ENCODE measurements around the gene ATXN2. TPM values are rescaled to one million over a fixed set of nuclear protein-coding genes. Genes with fewer than 3 reads are reported as not detected.

Gene ATXN2
- total RNA-seq, 1 experiment from 2014 or later: 72.9 TPM

- no CpG with 5 or more reads among the region's 4 CpGs for WGBS (ENCODE audit: extremely low coverage, insufficient read length, low lambda C conversion rate)
- H3K79me2 ChIP-seq (ENCODE audit: insufficient read depth, low read length): peaks cover 17% of the 10 kb centered on the region; the same call in 1 of the 2 replicates
- Mint-ChIP-seq H3K9me3 (no peaks in the 10 kb centered on the region), H3K4me3 (no peak overlapping the region; a peak in 1 of 5 replicates), H3K4me1 (peaks cover 41 to 44% of the 10 kb centered on the region in 2 experiments), H3K36me3 (ENCODE audit: insufficient read depth in 1 of 3, low read depth in 3 of 3) (peaks cover 0 to 7% (median 5%) of the 10 kb centered on the region in 3 experiments; a peak in 6 of 7 replicates), H3K27me3 (ENCODE audit: low read depth) (no peaks in the 10 kb centered on the region; the same call in 1 of the 2 replicates), H3K27ac (peak overlapping the region; percentile 64 to 95 (median 76); a peak in 4 of 7 replicates)
- no peak overlapping the region for H2BK120ac ChIP-seq (ENCODE audit: low read depth, low read length, poor library complexity, severe bottlenecking)
- no peak overlapping the region for H2BK20ac ChIP-seq (ENCODE audit: low read depth, low read length, poor library complexity, severe bottlenecking)
- H4K20me1 ChIP-seq (ENCODE audit: control insufficient read depth, insufficient read depth, insufficient read length): no peaks in the 10 kb centered on the region
- H3K27me3 ChIP-seq (ENCODE audit: insufficient read depth, low read length): no peaks in the 10 kb centered on the region
- no peak overlapping the region for H4K8ac ChIP-seq (replicated peaks; ENCODE audit: insufficient read length, low read depth, low read length)
- H3K14ac ChIP-seq (ENCODE audit: insufficient read depth, low read length): no peak overlapping the region; the same call in 1 of the 2 replicates
- no peak overlapping the region for H2BK5ac ChIP-seq (ENCODE audit: insufficient read length, low read length)
- no peak overlapping the region for H3K4ac ChIP-seq (ENCODE audit: low read depth, low read length)
- no peak overlapping the region for H3K4me2 ChIP-seq (ENCODE audit: insufficient read depth, insufficient read length, low read length)
- H3K18ac ChIP-seq (ENCODE audit: insufficient read length, low read depth, low read length): no peak overlapping the region
- TF ChIP-seq CTCF (conservative IDR thresholded peaks at IDR 0.05): no peak
- no peaks in the 10 kb centered on the region for H3K9me3 ChIP-seq (ENCODE audit: control insufficient read depth, low read depth, low read length)
- H2AFZ ChIP-seq (ENCODE audit: low read length): no peak overlapping the region
- no peak overlapping the region for H2BK12ac ChIP-seq (ENCODE audit: insufficient read length, low read depth, low read length)
- no peak overlapping the region for H2AK5ac ChIP-seq (ENCODE audit: insufficient read length, low read length)
- no peak overlapping the region for H3K23ac ChIP-seq (ENCODE audit: insufficient read length, low read depth, low read length)
- no peak overlapping the region for H3K27ac ChIP-seq (ENCODE audit: insufficient read length, low read depth, low read length)
- no peak overlapping the region for H3K56ac ChIP-seq (ENCODE audit: insufficient read length, low read depth, low read length)
- H3T11ph ChIP-seq (ENCODE audit: low read length): no peak overlapping the region
- no peak overlapping the region for H3K9ac ChIP-seq (ENCODE audit: extremely low read depth, insufficient read length, low read length)
- no peak overlapping the region for H4K5ac ChIP-seq (ENCODE audit: insufficient read length, low read depth, low read length)
- H4K91ac ChIP-seq (ENCODE audit: insufficient read length, low read depth, low read length): no peak overlapping the region
- peaks cover 13% of the 10 kb centered on the region; the same call in 1 of the 2 replicates for H3K4me1 ChIP-seq (ENCODE audit: insufficient read depth, low read length)
- no peak for DNase-seq
- H3K23me2 ChIP-seq (ENCODE audit: insufficient read length, low read depth, low read length, poor library complexity, severe bottlenecking): no peaks in the 10 kb centered on the region
- no peaks in the 10 kb centered on the region for H3K79me1 ChIP-seq (ENCODE audit: insufficient read depth, low read depth, low read length, poor library complexity, severe bottlenecking)
- no peak overlapping the region for H2BK15ac ChIP-seq (ENCODE audit: low read depth, low read length)
These were observed 162.3 kb downstream of the ATXN2 start for GRCh38 chr12:111436811-111437210.

All from H9 (cell line).